ENCODE measurements around the gene CAMP.

GRCh38 chr3:48185129-48185528 lies 38.2 kb upstream of the CAMP start:
- no peak for TF ChIP-seq CTCF (IDR thresholded peaks at IDR 0.05; ENCODE audit: poor library complexity)
- no peak for TF ChIP-seq EZH2phosphoT487 (IDR thresholded peaks at IDR 0.05; ENCODE audit: low read depth, severe bottlenecking, unreplicated experiment)
- TF ChIP-seq EZH2 (IDR thresholded peaks at IDR 0.05; ENCODE audit: borderline replicate concordance) = no peak
